ENCODE data around the gene RACK1.
A peak's percentile ranks its signal among the peaks of the same experiment; 100 is the strongest.
"Not testable (repeated sequence)": the region's sequence is repeated elsewhere in the genome, so short reads cannot be mapped to it uniquely, and the experiment has no call there.

The RACK1 gene

DNA sequence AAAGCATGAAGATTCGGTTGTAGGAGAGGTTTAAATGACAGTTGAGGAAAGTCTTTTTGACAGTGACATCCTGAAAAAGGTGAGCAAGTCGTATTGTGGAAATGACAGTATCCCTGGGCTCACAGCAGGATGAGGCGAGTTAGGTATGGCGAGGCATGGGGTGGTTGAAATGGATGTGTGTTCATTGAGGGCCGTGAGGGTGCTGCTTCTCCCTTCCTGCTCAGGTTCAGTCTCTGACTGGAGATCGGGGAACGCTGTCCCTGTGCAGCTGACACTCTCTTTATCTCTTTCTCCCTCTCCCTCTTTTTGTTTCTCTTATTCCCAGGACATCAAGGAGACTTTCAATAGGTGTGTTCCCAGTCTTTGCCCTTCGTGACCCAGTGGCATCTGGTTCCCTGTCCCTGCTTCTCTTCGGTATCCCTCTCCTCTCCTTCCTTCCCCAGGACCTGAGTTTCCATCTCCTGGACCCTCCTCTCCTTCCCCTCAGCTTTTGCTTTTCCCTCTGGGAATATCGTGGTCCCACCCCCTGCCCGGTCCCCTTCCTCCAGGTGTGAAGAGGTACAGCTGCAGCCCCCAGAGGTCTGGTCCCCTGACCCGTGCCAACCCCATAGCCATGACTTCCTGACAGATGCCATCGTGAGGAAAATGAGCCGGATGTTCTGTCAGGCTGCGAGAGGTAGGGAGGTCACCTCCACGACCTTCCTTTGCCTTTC lies 10.5 kb downstream of the RACK1 start:
- no peak for DNase-seq (ENCODE audit: low spot score)

DNA sequence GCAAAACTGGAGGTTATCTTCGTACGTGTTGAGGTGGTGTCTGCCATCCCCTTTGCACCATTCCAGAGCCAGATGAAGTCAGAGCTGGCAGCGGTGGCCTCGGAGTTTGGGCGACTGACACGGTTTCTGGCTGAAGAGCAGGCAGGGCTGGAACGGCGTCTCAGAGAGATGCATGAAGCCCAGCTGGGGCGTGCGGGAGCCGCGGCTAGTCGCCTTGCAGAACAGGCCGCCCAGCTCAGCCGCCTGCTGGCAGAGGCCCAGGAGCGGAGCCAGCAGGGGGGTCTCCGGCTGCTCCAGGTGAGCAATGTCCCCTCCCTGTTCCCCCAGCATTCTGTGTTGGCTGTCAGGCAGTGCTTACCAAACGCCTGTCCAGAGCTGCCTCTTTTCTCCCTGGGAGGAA lies 11.1 kb downstream of the RACK1 start:
- no peak for DNase-seq (ENCODE audit: low spot score)

DNA sequence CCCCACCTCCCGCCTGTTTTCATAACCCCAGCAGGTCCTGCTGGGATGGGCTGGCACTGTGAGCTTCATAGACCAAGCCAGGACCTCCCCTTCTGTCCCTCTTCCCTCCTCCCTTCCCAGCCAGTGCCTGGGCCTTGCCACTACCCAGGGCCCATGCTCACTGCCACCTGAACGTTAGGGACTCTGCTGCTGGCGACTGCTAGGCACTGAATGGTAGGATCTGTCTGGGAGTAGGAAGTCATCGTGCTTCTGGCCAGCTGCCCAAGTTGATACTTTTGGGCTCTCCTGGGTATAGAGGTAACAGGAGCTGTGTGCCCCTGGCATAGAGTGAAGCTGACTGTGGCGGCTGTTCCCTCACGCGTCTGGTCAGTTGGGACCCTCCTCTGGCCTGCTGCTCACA lies 12.3 kb downstream of the RACK1 start:
- no peak for DNase-seq (ENCODE audit: low spot score)

DNA sequence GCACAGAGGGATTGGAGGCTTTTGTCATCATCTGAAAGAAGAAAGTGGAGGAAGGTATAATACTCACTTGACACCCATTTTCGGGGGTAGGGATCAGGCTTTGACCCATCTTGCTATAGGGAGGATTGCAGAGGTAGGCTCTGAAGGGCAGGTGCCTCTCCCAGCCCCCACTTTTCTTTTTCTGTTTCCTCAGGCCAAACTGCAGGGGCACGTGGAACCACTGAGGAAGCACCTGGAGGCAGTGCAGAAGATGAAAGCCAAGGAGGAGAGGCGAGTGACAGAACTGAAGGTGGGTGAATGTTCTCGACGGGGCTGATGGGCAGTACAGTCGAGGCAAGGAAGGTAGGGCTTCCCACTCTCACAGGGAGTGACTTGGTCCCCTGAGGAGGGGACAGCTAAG lies 13.2 kb downstream of the RACK1 start:
- DNase-seq (ENCODE audit: low spot score), result no peak

DNA sequence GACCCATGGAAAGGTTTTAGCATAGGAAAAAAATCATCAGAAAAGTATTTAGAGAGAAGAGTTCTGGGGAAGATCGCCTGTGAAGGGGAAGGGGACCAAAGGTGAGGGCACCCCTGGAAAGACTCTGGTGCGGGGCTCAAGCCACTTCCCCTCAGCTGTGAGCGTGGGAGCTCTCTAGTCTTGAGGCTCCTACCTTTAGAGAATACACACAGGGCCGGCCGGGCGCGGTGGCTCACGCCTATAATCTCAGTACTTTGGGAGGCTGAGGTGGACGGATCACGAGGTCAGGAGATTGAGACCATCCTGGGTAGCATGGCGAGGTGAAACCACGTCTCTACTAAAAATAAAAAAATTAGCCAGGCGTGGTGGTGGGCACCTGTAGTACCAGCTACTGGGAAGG lies 13.7 kb downstream of the RACK1 start:
- no peak for DNase-seq (ENCODE audit: low spot score)

DNA sequence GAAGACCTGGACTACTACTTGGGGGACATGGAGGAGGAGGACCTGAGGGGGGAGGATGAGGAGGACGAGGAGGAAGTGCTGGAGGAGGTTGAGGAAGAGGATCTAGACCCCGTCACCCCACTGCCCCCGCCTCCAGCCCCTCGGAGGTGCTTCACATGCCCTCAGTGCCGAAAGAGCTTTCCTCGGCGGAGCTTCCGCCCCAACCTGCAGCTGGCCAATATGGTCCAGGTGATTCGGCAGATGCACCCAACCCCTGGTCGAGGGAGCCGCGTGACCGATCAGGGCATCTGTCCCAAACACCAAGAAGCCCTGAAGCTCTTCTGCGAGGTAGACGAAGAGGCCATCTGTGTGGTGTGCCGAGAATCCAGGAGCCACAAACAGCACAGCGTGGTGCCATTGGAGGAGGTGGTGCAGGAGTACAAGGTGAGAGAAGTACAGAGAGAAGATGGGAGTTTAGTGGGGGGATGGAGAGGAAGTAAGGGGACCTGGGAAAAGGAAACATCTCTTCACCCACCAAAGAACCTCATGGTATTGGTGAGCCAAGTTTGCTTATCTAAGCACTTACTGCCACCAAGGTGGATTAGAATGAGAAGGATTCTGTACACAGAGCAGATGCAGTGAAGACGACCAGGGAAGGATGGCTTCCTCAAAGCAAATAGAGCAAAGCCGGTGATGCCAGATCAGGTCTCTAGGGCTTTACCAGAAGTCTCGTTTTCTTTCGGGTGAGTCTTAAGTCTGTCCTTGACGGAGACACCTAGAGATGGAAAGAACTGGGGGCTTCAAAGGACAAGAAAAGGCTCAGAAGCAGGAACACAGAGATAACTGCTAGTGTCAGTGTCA lies 19.1 kb downstream of the RACK1 start:
- no peak for DNase-seq (ENCODE audit: low spot score)

DNA sequence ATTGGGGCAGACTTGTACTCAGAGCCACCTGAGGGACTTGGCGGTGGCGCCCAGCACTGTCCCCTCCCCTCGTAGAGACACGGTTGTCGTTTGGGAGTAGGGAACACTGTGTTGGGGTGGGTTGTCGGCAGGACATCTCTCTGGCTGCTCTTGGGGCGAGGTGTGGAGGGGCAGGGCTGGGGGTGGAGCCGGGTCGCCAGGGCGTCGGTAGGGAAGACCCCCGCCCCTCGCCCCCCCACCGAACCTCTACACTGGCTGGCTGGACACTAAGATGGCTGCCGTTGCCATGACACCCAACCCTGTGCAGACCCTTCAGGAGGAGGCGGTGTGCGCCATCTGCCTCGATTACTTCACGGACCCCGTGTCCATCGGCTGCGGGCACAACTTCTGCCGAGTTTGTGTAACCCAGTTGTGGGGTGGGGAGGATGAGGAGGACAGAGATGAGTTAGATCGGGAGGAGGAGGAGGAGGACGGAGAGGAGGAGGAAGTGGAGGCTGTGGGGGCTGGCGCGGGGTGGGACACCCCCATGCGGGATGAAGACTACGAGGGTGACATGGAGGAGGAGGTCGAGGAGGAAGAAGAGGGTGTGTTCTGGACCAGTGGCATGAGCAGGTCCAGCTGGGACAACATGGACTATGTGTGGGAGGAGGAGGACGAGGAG lies 19.8 kb downstream of the RACK1 start:
- DNase-seq (ENCODE audit: low spot score), result no peak

DNA sequence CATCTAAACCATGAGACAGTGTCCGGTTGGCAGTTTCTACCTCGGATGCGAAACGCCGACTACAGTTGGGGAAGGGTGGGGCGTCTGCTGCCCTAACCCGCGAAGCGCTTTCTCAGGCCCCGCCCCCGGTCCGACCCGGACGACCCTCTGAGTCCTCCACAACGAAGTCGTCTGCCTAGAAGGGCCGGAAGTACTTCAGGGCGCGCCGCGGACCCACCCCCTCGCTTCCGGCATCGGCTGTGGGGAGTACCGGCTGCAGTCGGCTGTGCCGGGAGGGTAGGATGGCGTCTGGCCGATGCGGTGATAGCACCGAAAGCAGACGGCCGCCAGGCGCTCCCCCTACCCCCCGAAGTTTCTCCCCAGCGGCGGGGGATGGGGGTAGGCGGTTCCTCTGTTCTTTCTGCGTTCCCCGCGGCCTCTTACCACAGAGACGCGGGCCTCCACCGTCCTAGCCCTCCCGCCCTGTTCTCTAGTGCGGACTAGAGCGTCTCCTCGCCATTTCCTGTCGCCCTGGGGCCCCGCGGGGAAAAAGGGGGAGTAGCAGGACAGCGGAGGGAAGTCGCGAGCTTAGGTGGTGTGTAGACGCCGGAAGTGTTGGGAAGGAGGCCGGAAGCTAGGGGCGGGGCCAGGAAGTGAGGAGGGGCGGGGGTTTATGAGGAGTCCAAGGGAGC lies 20.5 kb downstream of the RACK1 start, which contains the start of gene TRIM41:
TSS of gene TRIM41 (plus strand) at position 224 of the 671 bp plus-strand sequence. CDS start 719 bp downstream, outside the sequence.
- DNase-seq (ENCODE audit: low spot score), result peak; percentile 88

DNA sequence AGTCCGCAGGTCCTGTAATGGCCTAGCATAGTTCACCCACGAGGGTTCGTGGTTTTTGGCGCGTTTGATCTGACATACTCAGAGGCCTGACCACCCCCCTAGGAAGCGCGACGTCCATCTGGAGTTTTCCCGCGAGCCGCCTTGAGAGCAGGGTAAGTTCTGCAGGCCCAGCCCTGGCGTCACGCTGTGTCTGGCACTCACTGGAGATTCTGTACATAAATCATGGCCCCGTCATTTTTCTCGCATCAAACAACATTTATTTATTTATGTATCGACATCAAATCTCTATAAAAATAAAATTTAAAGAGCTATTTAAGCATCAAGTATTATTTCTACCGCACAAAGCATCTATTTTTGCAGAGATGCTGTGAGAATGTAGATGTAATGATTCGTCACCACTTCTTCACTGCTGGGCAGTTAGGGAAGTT lies 21.1 kb downstream of the RACK1 start:
- no peak for DNase-seq (ENCODE audit: low spot score)

DNA sequence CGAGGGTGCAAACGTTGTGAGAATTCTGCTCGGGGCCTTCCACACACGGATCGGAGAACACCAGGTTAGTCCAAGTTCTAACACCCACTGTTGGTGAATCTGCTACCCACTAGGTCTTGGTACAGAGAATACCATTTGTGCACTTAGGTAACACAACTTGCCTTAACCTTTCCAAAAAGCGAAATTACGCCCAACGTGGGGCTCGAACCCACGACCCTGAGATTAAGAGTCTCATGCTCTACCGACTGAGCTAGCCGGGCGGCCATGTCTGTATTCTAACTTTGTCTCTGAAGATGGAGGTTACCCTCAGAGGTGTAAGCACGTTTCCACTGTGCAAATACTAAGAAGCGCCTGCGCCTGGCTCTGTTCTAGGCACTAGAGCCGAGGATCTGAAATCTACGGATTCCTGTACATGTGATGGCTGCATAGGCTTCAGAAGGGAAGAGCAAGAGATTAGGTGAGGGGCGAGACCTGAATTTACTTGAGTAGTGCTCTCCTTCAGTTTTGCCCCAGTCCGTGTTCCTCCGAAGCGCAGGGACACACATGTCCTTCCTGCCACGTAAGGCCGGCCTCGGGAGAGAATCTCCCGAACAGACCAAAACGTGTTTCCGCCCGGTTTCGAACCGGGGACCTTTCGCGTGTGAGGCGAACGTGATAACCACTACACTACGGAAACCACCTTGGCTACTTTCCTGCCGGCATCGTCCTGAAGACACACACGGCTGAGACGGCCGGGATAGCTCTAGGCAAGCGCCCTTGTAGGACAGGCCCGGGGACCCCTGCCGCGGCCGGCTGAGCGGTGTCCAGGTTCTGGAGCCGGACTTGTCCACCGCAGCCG lies 21.7 kb downstream of the RACK1 start:
- peak; percentile 79 for DNase-seq (ENCODE audit: low spot score)

DNA sequence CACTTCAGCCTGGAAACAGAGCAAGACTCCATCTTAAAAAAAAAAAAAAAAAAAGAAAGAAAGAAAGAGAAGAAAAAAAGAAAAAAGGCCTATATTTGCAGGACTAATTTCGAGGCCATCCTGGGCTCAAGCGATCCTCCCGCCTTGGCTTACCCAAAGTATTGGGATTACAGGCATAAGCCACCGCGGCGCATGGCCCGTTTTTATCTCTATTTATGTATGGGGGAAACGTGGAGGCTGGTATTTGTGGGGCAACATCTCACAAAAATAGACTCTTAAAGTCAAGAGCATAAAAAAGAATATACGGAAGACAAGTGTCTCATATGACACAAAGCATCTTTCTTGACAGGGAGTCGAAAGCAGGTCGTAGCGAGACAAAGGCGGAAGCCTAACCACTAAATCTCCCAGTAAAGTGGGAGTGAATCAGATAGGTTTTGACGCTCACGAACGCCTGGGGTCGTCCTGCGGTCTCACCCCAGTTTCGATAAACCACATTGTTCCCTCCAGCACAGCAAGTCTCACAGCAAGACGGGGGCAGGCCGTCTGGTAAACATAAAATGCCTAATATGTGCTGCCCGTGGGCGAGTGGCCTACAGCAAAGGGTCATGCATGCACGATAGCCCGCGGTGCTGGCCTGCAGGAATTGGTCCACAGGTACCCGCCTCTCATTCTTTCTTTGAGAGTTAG lies 22.5 kb downstream of the RACK1 start:
- no peak for DNase-seq (ENCODE audit: low spot score)

DNA sequence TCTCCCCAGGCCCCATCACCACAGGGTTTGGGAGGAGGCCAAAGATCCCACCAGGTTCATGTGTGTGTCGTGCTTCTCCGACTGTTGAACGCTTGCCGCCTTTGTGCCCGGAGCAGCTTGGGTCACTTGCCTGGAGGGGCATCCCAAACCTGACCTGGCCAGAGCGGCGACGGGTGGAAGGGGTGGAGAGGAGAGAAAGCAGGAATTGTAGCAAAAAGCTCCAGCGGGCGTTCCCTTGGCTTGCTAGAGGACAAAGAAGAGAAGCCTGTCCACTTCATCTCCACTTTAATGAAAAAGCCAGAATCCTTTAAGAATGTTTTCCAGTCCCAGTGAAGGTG lies 23.6 kb downstream of the RACK1 start:
- no peak for DNase-seq (ENCODE audit: low spot score)

DNA sequence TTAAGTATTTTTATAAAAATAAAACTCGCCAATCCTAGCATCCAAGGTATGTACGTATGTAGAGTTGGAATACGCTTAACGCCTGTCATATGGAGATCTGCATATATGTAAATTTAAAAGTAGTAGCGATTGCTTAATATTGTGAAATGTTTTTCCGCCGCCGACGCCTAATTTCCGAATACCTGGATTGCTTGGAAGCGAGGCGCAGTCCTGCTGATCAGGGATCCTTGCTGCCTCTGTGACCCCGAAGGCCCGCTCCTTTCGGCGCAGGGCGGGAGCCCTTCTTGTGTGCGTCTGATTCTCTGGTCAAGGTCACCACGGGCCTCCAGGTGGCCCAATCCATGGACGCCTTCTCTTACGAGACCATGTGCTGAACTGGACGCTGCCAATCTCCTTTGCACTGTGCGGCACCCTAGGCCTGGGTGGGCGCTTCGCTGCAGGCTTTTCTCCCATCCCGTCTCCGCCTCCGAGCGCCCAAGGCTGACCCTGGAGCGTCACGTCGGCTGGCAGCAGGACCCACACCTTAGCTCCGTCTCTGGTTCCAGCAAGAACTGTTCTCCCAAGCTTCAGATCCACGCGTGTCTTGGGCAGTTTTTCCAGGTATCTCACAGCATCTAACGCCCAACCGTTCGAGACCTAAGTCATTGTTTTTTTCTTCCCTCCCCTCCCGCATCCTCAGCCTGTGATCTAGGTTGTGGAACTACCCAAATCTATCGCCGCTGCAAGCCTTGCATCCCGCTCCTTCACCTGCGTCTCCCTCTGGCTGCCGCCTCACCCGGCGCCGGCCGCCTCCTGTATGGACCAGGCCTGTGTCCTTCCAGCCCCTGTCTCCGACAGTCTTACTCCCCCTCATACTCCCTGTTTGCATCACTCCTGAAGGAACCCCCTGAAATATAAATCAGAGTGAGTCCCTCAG lies 24.2 kb downstream of the RACK1 start:
- DNase-seq (ENCODE audit: low spot score), result no peak

DNA sequence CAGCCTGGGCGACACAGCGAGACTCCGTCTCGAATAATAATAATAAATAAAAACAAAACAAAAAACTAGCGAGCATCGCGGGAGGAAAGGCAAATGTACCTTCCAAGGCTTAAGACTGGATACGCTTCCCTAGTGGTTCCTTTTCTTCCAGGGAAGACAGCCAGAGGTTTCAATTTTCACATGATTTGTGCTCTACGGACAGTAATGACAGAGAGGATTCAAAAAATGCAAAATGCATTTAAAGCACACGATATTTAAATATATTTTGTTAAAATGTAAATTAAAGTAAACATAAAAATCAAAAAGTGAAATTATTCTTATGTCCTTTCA lies 24.9 kb downstream of the RACK1 start:
- DNase-seq (ENCODE audit: low spot score), result no peak

DNA sequence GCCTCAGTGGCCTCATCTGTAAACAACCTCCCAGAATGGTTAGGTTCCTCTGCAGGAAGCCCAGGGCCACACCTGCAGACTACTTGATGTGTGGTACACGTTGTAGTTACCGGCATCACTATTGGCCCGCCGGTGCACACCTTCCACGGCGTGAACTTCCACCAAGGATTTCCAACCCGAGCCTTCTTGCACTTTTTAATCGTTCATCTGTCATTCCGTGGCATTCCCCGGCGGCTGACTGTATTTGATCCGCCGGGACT lies 26.0 kb downstream of the RACK1 start:
- no peak for DNase-seq (ENCODE audit: low spot score)

DNA sequence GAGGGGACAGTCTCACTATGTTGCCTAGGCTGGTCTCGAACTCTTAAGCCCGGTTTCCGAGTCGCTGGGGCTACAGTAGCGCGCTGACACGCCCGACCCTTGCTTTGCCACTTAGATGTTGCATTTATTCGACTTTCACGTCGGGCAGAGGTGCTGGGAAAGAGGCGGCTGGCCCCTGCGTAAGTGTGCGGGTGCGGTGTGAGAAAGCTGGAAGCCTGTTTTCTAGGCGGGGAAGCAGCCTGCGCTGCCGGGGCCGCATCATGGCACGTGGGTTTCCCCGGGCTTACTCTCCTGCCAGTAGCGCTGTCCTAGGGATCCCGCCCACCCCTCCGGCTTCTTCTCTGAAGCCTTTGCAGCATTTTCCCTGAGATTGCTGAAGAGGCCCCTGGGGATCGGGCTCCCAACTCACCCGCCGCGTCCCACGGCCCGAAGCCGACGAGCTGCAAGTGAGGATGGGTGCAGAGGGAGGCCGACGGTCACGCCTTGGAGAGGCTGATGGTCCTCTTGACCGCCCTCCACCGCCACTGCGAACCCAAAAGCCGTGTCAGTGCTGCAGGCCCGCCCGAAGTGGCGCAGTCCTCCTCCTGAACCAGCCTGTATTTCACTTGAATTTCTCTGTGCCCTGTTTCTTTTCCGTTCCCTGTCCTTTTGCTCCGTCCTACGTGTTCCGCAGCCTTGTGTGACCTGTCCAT lies 26.4 kb downstream of the RACK1 start:
- DNase-seq (ENCODE audit: low spot score), result no peak

DNA sequence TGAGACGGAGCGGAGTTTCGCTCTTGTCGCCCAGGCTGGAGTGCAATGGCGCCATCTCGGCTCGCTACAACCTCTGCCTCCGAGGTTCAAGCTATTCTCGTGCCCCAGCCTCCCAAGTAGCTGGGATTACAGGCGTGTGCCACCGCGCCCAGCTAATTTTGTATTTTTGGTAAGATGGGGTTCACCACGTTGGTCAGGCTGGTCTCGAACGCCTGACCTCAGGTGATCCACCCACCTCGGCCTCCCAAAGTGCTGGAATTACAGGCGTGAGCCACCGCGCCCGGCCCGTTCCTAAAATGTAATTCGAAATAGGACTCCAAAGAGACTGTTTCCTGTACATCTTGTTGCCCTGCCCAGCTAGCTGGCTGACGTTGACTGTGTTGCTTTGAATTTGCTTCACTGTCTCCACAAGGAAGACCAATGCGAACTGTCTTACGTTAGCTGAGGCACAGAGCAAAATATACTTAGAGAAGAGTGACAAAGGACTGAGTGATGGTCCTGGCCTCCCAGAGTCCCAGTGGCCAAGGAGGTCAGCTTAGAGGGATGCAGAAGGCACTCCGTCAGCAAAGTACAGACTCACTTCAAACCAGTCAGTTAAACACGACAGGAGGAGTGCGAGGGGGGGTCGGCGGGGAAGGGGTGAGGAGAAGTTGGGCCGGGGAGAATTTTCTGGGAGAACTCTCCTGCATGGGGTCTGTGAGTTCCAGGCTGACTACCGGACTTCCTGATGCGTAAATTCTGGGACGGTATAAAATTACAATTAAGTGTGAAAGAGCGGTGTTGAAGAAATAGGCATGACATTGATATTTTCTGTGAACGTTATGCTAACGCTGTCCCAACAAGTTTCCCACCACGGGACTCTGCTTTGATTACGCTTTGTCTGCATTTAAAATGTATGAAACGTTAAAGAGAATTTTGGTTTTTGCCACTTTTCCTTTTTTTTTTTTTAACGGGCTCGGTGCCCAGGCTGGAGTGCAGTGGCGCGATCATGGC lies 27.4 kb downstream of the RACK1 start:
- DNase-seq (ENCODE audit: low spot score), result no peak

DNA sequence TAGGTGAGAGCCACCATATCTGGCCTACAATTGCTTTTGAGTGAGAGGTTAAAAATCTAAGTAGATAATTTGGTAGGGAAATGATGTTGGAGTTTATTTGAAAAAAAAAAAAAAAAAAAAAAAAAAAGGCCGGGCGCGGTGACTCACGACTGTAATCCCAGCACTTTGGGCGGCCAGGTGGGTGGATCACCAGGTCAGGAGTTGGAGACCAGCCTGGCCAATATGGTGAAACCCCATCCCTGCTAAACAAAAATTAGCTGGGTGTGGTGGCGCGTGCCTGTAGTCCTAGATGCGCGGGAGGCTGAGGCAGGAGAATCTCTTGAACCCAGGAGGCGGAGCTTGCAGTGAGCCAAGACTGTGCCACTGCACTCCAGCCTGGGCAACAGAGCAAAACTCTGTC lies 29.5 kb downstream of the RACK1 start:
- DNase-seq (ENCODE audit: low spot score), result not testable (repeated sequence)

Measured in HuH-7.5 (cell line).